GM19240 (cell line): ENCODE measurements around the gene PPFIA2.

Source experiments
- DNase-seq: peaks from one replicate; pipeline ENCODE4 v3.0.0; 2011; ENCODE audit warnings: low spot score; ENCODE audit not compliant: insufficient read length

PPFIA2 gene

GRCh38 chr12:81274637-81275529 lies 484.3 kb downstream of the PPFIA2 start:
- DNase-seq = no peak

- no peak for DNase-seq
Measured at GRCh38 chr12:81270385-81270784, 488.8 kb downstream of the PPFIA2 start.

DNA sequence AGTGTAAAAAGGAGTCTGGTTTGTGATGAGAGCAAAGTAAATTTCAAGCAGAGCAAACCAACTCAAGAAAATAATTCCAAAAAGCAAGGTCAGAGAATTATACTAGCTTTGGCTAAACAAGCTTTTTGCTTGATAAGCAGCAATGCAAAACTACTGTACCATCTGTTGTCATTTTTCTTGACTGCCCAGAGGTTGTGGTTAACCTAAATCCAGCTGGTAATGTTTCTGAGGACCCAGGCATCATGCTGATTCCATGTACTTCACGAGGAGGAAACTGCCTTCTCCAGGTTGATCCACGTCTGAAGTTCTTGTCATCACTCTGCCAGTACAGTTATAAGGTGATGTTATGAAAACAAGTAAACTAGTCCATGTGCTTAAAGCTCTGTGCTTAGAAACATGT lies 496.1 kb downstream of the PPFIA2 start:
- DNase-seq = no peak

GRCh38 chr12:81261508-81262207 lies 497.5 kb downstream of the PPFIA2 start:
- DNase-seq = no peak

DNA sequence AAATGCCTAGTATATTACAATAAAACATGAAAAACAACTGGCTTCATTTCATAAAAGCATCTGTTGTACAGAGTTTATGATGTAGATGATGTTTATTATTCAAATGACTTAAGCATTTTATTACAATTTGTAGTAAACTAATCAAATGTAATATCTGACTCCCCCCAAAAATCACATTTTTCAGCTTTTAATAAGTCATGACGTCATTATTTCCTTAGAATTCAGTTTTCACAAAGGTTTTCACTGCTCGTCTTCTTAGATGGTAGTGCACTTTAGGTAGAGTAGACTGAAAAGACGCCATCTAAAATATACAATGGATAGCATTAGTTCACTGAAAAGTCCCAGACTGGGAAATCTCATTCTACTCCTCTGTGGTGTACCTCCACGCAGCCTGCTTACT lies 499.8 kb downstream of the PPFIA2 start:
- no peak for DNase-seq

DNA sequence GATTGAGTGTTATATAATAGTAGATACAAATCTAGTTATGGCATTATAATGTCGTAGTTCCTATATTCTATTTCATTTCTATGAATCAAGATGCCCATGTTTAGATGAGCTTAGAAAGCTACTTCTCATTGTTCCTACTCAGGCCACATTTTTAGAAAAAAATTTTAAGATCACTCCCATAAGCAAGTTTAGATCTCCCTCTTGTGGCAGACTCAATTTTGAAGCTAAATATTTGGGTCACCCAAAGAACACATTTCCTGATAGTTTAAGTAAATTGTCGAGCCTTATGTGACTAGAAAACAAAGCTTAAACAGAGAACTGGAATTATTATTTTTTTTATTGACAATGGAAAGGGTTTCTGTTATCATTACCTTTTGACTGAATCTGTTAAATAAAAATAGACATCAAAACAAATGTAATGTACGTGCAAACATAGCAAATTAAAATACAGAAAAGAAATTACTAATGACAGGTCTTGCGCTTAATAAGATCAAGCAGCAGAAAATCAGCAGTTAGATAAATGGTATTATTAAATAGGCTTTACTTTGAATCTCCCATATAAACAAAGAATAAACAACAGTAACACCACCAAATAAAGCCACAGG lies 501.1 kb downstream of the PPFIA2 start:
- no peak for DNase-seq

GRCh38 chr12:81255947-81256346 lies 503.2 kb downstream of the PPFIA2 start:
- DNase-seq = no peak

GRCh38 chr12:81255456-81255855 lies 503.7 kb downstream of the PPFIA2 start:
- no peak for DNase-seq

GRCh38 chr12:81253360-81253759 lies 505.8 kb downstream of the PPFIA2 start:
- DNase-seq = no peak

GRCh38 chr12:81252228-81252627 lies 506.9 kb downstream of the PPFIA2 start:
- DNase-seq = no peak

DNA sequence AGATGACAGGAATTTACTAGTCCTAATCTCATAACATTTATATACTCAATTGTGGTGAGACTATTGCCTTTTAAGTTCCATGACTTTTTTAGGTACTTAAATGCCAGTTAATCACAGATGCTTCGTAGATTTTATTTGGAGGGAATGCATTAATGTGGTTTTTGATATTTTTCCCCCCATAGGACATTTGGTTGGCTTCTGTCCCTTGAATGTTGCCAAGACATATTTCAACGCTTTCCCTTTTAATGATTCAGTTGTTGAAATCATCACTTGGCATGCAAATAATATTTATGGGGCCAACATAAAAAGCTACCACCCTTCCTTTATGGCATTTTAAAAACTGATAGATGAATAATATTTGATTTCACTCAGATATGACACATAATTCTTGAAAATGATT lies 509.2 kb downstream of the PPFIA2 start:
- no peak for DNase-seq

GRCh38 chr12:81245907-81246570 lies 513.1 kb downstream of the PPFIA2 start:
- DNase-seq = no peak

- no peak for DNase-seq
Measured at GRCh38 chr12:81245458-81245857, 513.7 kb downstream of the PPFIA2 start.

DNA sequence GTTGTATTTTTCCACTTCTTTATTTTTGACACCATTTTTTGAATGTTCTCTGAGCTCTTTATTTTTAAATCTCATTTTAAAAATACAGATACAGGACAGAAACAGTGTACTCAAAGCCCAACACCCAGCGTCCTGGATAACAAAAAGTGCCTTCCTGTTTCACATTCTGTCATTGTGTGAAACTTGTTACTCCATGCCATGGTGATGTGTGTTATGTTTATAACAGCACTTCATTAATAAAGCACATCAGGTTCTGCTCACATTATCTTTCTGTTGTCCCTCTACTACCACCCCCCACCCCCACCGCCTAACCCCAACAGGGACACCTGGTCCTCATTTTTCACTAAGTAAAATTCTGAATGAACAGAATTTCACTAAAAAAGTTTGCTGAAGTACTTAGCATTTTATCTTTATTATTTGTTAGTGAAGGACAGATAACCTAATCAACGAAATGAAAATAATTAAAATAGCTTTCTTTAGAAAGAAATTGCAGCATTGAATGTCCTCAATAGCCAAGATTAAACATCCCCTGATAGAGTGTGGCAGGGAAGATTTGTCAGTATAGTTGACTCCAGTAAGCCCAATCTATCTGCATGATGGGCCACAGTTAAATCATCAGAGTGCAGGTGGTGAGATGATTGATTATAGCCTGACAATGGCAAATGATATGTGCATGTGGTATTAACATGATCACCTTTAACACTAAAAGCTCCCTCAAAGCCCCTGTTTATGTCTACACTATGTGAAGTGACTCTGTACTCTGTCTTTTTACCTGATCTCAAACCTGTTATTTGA lies 527.4 kb downstream of the PPFIA2 start:
- no peak for DNase-seq

DNA sequence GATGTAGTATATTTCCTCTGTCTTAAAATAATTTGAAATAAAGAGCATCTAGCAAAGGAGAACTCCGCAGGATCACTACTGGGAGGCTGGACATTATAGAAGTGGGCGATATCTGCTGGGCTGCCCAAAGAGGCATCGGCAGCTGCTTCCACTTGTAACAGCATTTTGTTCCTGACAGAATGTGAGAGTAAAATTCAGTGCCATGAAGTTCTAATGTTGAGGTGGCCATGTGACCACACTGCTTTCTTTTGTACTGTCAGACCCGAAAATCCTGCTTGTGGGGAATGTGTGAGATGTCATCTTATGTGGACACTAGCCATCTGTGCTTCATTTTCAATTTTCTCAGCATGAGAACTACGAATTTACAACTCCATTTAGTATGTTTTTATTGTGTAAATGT lies 529.4 kb downstream of the PPFIA2 start:
- DNase-seq = no peak

DNA sequence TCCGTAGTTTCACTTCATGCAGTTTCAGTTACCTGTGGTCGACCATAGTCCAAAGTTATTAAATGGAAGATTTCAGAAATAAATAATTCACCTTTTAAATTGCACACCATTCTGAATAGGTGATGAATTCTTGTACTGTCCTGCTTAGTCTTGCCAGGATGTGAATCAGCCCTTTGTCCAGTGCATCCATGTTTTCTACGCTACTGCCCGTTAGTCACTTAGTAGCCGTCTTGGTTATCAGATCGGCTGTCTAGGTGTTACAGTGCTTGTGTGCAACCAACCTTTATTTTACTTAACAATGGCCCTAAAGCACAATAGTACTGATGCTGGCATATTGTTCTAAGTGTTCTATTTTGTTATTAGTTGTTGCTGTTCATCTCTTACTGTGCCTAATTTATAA lies 534.5 kb downstream of the PPFIA2 start:
- DNase-seq = no peak

- DNase-seq = no peak
Measured at GRCh38 chr12:81222846-81223592, 536.1 kb downstream of the PPFIA2 start.

DNA sequence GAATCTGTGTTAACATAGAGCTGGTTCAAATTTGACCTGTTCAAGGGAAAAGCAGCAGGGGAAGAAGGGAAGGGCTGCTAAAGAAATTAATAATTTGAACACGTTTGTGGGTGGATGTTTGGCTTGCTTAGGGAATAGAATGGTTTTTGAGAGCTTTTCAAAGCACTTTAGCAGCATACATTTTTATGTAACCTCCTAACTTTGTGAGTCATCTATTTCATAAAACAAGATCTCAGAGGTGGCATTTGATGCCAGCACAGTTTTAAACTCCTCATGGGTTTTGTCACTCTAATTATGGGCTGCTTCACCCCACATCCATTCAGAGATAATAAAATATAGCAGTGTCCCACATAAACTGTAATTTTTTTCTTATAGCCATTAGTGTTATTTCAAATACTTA lies 537.5 kb downstream of the PPFIA2 start:
- DNase-seq = no peak

GRCh38 chr12:81216739-81217138 lies 542.4 kb downstream of the PPFIA2 start:
- DNase-seq = no peak

GRCh38 chr12:81212996-81213696 lies 546.0 kb downstream of the PPFIA2 start:
- no peak for DNase-seq
